Activated CD4-positive, alpha-beta T cell treated with anti-CD3 and anti-CD28 coated beads for 1 hour (primary cell): ENCODE measurements around the gene FGD3.
"Not testable (repeated sequence)": the region's sequence is repeated elsewhere in the genome, so short reads cannot be mapped to it uniquely, and the experiment has no call there.

Source experiments
- DNase-seq: peaks from one replicate; pipeline ENCODE4 v3.0.0-alpha.2; 2020

The FGD3 gene

GRCh38 chr9:92979283-92980056, 32.1 kb downstream of the FGD3 start:
- no peak for DNase-seq

- DNase-seq: no peak
Measured at GRCh38 chr9:92980085-92980745, 32.9 kb downstream of the FGD3 start.

- DNase-seq: no peak
Measured at GRCh38 chr9:92982130-92982529, 34.8 kb downstream of the FGD3 start.

- no peak for DNase-seq
Measured at GRCh38 chr9:92983984-92984589, 36.8 kb downstream of the FGD3 start.

- no peak for DNase-seq
Measured at GRCh38 chr9:92984976-92985375, 37.7 kb downstream of the FGD3 start.

GRCh38 chr9:92986176-92987119, 39.1 kb downstream of the FGD3 start:
- DNase-seq: no peak

GRCh38 chr9:92988215-92988768, 41.0 kb downstream of the FGD3 start:
- no peak for DNase-seq

GRCh38 chr9:92989561-92989960, 42.2 kb downstream of the FGD3 start:
- no peak for DNase-seq

- DNase-seq: no peak
Measured at GRCh38 chr9:92990461-92990860, 43.1 kb downstream of the FGD3 start.

- DNase-seq: no peak
Measured at GRCh38 chr9:92992549-92992948, 45.2 kb downstream of the FGD3 start.

- DNase-seq: not testable (repeated sequence)
Measured at GRCh38 chr9:92998871-92999270, 51.5 kb downstream of the FGD3 start.

GRCh38 chr9:93001031-93001430, 53.7 kb downstream of the FGD3 start:
- no peak for DNase-seq

- DNase-seq: no peak
Measured at GRCh38 chr9:93002700-93003099, 55.4 kb downstream of the FGD3 start.

- peak; percentile 48 for DNase-seq
Measured at GRCh38 chr9:93003552-93004407, 56.5 kb downstream of the FGD3 start.

- no peak for DNase-seq
Measured at GRCh38 chr9:93004561-93004960, 57.2 kb downstream of the FGD3 start.

GRCh38 chr9:93005876-93006275, 58.6 kb downstream of the FGD3 start:
- no peak for DNase-seq

- DNase-seq: no peak
Measured at GRCh38 chr9:93007529-93008058, 60.3 kb downstream of the FGD3 start.

- no peak for DNase-seq
Measured at GRCh38 chr9:93008457-93008856, 61.1 kb downstream of the FGD3 start.

- DNase-seq: no peak
Measured at GRCh38 chr9:93009337-93010015, 62.2 kb downstream of the FGD3 start.

- DNase-seq: no peak
Measured at GRCh38 chr9:93010056-93010455, 62.7 kb downstream of the FGD3 start.

GRCh38 chr9:93010704-93011103, 63.4 kb downstream of the FGD3 start:
- no peak for DNase-seq
